ENCODE results near the gene SOCS1.

Gene SOCS1

GRCh38 chr16:11283820-11284248, 27.8 kb upstream of the SOCS1 start:
- no peak for DNase-seq

- DNase-seq = no peak
Measured at GRCh38 chr16:11280616-11281522, 24.9 kb upstream of the SOCS1 start, which contains the start of gene PRM1. TSS of gene PRM1 (minus strand) at chr16:11281330. CDS start at chr16:11281238, 92 bp downstream.

- DNase-seq = no peak
Measured at GRCh38 chr16:11278681-11279628, 23.0 kb upstream of the SOCS1 start.

- no peak for DNase-seq
Measured at GRCh38 chr16:11277607-11278337, 21.8 kb upstream of the SOCS1 start.

- DNase-seq = no peak
Measured at GRCh38 chr16:11276896-11277593, 21.0 kb upstream of the SOCS1 start.

- DNase-seq = no peak
Measured at GRCh38 chr16:11276143-11276895, 20.3 kb upstream of the SOCS1 start, which contains the start of gene PRM2. TSS of gene PRM2 (minus strand) at chr16:11276480. CDS start at chr16:11276370, 110 bp downstream.

- no peak for DNase-seq
Measured at GRCh38 chr16:11274964-11275363, 19.0 kb upstream of the SOCS1 start.

- DNase-seq = no peak
Measured at GRCh38 chr16:11273721-11274324, 17.8 kb upstream of the SOCS1 start.

- no peak for DNase-seq
Measured at GRCh38 chr16:11272921-11273720, 17.1 kb upstream of the SOCS1 start, which contains the start of gene PRM3. TSS of gene PRM3 (minus strand) at chr16:11273629. CDS start at chr16:11273595, 34 bp downstream.

- DNase-seq = no peak
Measured at GRCh38 chr16:11272484-11272883, 16.5 kb upstream of the SOCS1 start.

- DNase-seq = no peak
Measured at GRCh38 chr16:11271610-11272009, 15.6 kb upstream of the SOCS1 start.

- DNase-seq = no peak
Measured at GRCh38 chr16:11270602-11271162, 14.7 kb upstream of the SOCS1 start.

GRCh38 chr16:11268921-11269375, 12.9 kb upstream of the SOCS1 start, which contains the start of gene TNP2:
TSS of gene TNP2 (minus strand) at chr16:11269325. CDS start at chr16:11269262, 63 bp downstream.
- DNase-seq = no peak

- no peak for DNase-seq
Measured at GRCh38 chr16:11265124-11265523, 9.1 kb upstream of the SOCS1 start.

- DNase-seq = no peak
Measured at GRCh38 chr16:11264155-11264832, 8.3 kb upstream of the SOCS1 start.

- no peak for DNase-seq
Measured at GRCh38 chr16:11263737-11264136, 7.7 kb upstream of the SOCS1 start.

- no peak for DNase-seq
Measured at GRCh38 chr16:11262915-11263314, 6.9 kb upstream of the SOCS1 start.

GRCh38 chr16:11260596-11260966, 4.6 kb upstream of the SOCS1 start:
- no peak for DNase-seq
